Endodermal cell (in vitro differentiated cells): Measurements from ENCODE around the gene CACNA1A. TPM values are rescaled to one million over a fixed set of nuclear protein-coding genes. Genes with fewer than 3 reads are reported as not detected.
A peak's percentile ranks its signal among the peaks of the same experiment; 100 is the strongest.

Source experiments
- DNase-seq: peaks from one replicate; pipeline ENCODE4 v3.0.0-alpha.2; 2017
- H3K27ac ChIP-seq: 2 replicates; pipeline ENCODE4 v1.5.1; 2013; ENCODE audit warnings: mild to moderate bottlenecking, low read depth, low read length, moderate library complexity
- H3K27me3 ChIP-seq: 2 replicates; pipeline ENCODE4 v1.6.1; 2013; ENCODE audit warnings: mild to moderate bottlenecking, low read length, moderate library complexity; ENCODE audit not compliant: insufficient read depth, control insufficient read depth, poor library complexity, severe bottlenecking
- H3K36me3 ChIP-seq: 2 replicates; pipeline ENCODE4 v1.7.0; 2013; ENCODE audit warnings: mild to moderate bottlenecking, low read length, moderate library complexity; ENCODE audit not compliant: control insufficient read depth, insufficient read depth
- H3K4me1 ChIP-seq: one replicate; pipeline ENCODE4 v1.7.0; 2013; ENCODE audit warnings: low read length; ENCODE audit not compliant: control insufficient read depth, insufficient read depth
- H3K4me3 ChIP-seq: 2 replicates; pipeline ENCODE4 v1.5.1; 2013; ENCODE audit warnings: mild to moderate bottlenecking, low read length, moderate library complexity
- H3K9ac ChIP-seq: 2 replicates; pipeline ENCODE4 v1.6.1; 2013; ENCODE audit warnings: mild to moderate bottlenecking, low read length, moderate library complexity; ENCODE audit not compliant: poor library complexity, severe bottlenecking; ENCODE audit errors: extremely low read depth
- H3K9me3 ChIP-seq: 2 replicates; pipeline ENCODE4 v1.6.1; 2013; ENCODE audit warnings: mild to moderate bottlenecking, low read length, moderate library complexity; ENCODE audit not compliant: control insufficient read depth
- H3K27ac Mint-ChIP-seq: 2 replicates; pipeline ENCODE4 v1.8.0; 2020; ENCODE audit warnings: mixed read lengths
- H3K27me3 Mint-ChIP-seq: 2 replicates; pipeline ENCODE4 v1.8.0; 2021; ENCODE audit warnings: mild to moderate bottlenecking, mixed read lengths; ENCODE audit not compliant: insufficient read depth
- H3K36me3 Mint-ChIP-seq: 2 replicates; pipeline ENCODE4 v1.8.0; 2020; ENCODE audit warnings: low read depth, mixed read lengths
- H3K4me1 Mint-ChIP-seq: 2 replicates; pipeline ENCODE4 v1.8.0; 2020; ENCODE audit warnings: mixed read lengths
- H3K4me3 Mint-ChIP-seq: 2 replicates; pipeline ENCODE4 v1.8.0; 2020; ENCODE audit warnings: mild to moderate bottlenecking, moderate library complexity, mixed read lengths
- H3K9me3 Mint-ChIP-seq: 2 replicates; pipeline ENCODE4 v1.8.0; 2020; ENCODE audit warnings: mild to moderate bottlenecking, mixed read lengths
- WGBS, 2 experiments: methylation state at CpG; one replicate each; pipeline versions ENCODE4 v1.1.5 to v1.1.7; 2013; ENCODE audit warnings: missing lambda C conversion rate in 2 of 2, mixed read lengths in 1 of 2; ENCODE audit not compliant: insufficient coverage in 1 of 2, insufficient read length in 1 of 2; 5-methylcytosine and 5-hydroxymethylcytosine counted together
- total RNA-seq, 2 donors: library from RNA; stranded (reverse); fragmentation: NEBNext Ultra II Directional in 1 of 2; extraction: Animal tissue kit (Norgen Biotek cat#: 25700) in 1 of 2; gene quantifications; 2 replicates in 1 of 2; 3 replicates in 1 of 2; pipeline ENCODE4 v1.2.1, GENCODE V29; 2021
- TF ChIP-seq, protein P1 (sequence below): fragments of 200-600 bp; sonication (generic); conservative IDR thresholded peaks from 2 replicates; pipeline ENCODE4 v1.5.0; 2021; ENCODE audit warnings: antibody characterized with exemption, mild to moderate bottlenecking

CACNA1A gene
- total RNA-seq, 2 donors from 2014 or later: 8.0 to 10.6 TPM

- no peak overlapping the region for H3K4me3 Mint-ChIP-seq
- no peaks in the 10 kb centered on the region for H3K4me1 ChIP-seq
- no peaks in the 10 kb centered on the region for H3K36me3 ChIP-seq
- H3K4me3 ChIP-seq: no peak overlapping the region
- H3K27ac Mint-ChIP-seq: no peak overlapping the region
- H3K27me3 Mint-ChIP-seq: peaks cover 11% of the 10 kb centered on the region
- H3K36me3 Mint-ChIP-seq: no peaks in the 10 kb centered on the region
- DNase-seq: no peak
- H3K9ac ChIP-seq: no peak overlapping the region
- peaks cover 24% of the 10 kb centered on the region for H3K9me3 Mint-ChIP-seq
- H3K27ac ChIP-seq: no peak overlapping the region
- TF ChIP-seq, protein P1, sequence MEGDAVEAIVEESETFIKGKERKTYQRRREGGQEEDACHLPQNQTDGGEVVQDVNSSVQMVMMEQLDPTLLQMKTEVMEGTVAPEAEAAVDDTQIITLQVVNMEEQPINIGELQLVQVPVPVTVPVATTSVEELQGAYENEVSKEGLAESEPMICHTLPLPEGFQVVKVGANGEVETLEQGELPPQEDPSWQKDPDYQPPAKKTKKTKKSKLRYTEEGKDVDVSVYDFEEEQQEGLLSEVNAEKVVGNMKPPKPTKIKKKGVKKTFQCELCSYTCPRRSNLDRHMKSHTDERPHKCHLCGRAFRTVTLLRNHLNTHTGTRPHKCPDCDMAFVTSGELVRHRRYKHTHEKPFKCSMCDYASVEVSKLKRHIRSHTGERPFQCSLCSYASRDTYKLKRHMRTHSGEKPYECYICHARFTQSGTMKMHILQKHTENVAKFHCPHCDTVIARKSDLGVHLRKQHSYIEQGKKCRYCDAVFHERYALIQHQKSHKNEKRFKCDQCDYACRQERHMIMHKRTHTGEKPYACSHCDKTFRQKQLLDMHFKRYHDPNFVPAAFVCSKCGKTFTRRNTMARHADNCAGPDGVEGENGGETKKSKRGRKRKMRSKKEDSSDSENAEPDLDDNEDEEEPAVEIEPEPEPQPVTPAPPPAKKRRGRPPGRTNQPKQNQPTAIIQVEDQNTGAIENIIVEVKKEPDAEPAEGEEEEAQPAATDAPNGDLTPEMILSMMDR: no peak
- no peaks in the 10 kb centered on the region for H3K4me1 Mint-ChIP-seq
- peaks cover 4% of the 10 kb centered on the region for H3K27me3 ChIP-seq
- H3K9me3 ChIP-seq: peaks cover 14% of the 10 kb centered on the region
Measured at GRCh38 chr19:13521066-13521465, 14.8 kb upstream of the CACNA1A start.

DNA sequence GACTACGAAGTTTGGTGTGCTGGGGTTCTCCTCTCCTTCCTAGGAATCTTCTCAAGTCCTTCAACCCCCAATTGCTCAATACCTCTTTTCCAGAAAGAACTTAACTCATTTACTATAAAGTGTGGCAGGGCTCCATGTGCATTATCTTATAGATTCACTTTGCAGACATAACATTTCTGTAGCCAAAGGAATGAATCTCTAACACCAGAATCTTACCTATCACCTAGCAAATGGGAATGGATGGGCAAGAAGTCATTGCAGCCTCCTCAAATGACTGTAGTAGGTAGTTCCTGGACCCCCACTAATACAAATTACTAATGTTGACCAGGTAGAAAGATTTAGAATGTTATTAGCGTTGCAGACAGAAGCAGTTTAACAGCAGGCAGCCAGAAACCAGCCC, 5.7 kb upstream of the CACNA1A start:
- WGBS, 2 experiments: 50 to 75% methylated on average over 1 to 2 of the region's 2 CpGs
- Histone ChIP-seq H3K9me3 (no peaks in the 10 kb centered on the region), H3K4me3 (no peak overlapping the region), H3K4me1 (no peaks in the 10 kb centered on the region), H3K27ac (no peak overlapping the region), H3K27me3 (peaks cover 40% of the 10 kb centered on the region), H3K9ac (no peak overlapping the region), H3K36me3 (no peaks in the 10 kb centered on the region)
- no peak overlapping the region for H3K27ac Mint-ChIP-seq
- peaks cover 2% of the 10 kb centered on the region for H3K9me3 Mint-ChIP-seq
- TF ChIP-seq, protein P1: no peak
- H3K4me1 Mint-ChIP-seq: peaks cover 4% of the 10 kb centered on the region
- no peaks in the 10 kb centered on the region for H3K36me3 Mint-ChIP-seq
- DNase-seq: no peak
- peaks cover 55% of the 10 kb centered on the region for H3K27me3 Mint-ChIP-seq
- H3K4me3 Mint-ChIP-seq: no peak overlapping the region

GRCh38 chr19:13507053-13507611, 853 bp upstream of the CACNA1A start:
- H3K4me3 Mint-ChIP-seq: peak overlapping the region; percentile 59
- Histone ChIP-seq H3K4me1 (no peaks in the 10 kb centered on the region), H3K27ac (no peak overlapping the region), H3K4me3 (no peak overlapping the region), H3K9ac (no peak overlapping the region), H3K36me3 (no peaks in the 10 kb centered on the region), H3K27me3 (peaks cover 64% of the 10 kb centered on the region), H3K9me3 (no peaks in the 10 kb centered on the region)
- peak; percentile 67 for DNase-seq
- peaks cover 77% of the 10 kb centered on the region for H3K27me3 Mint-ChIP-seq
- H3K9me3 Mint-ChIP-seq: peaks cover 2% of the 10 kb centered on the region
- TF ChIP-seq, protein P1: no peak
- H3K4me1 Mint-ChIP-seq: peaks cover 4% of the 10 kb centered on the region
- H3K27ac Mint-ChIP-seq: no peak overlapping the region
- no peaks in the 10 kb centered on the region for H3K36me3 Mint-ChIP-seq
- 8 to 10% methylated on average over 4 to 19 of the region's 22 CpGs for WGBS, 2 experiments
